WTC11 (cell line): Measurements from ENCODE around the gene RYR1. TPM values are rescaled to one million over a fixed set of nuclear protein-coding genes. Genes with fewer than 3 reads are reported as not detected.

ENCODE experiments used
- ATAC-seq: fragments of 200-7000 bp; cut with Tn5 transposase; 2 replicates; pipeline ENCODE4 v1.10.0; 2021; ENCODE audit warnings: mild to moderate bottlenecking, moderate library complexity
- CTCF ChIA-PET: fragments of 300-600 bp; sonication (Branson Sonifier 250); formaldehyde crosslinking; loops from one replicate; lab custom pipeline; 2021; ENCODE audit warnings: antibody characterized with exemption; lab: Charles Lee
- POLR2A ChIA-PET: fragments of 350-600 bp; sonication (Branson Sonifier 250); formaldehyde crosslinking; loops from one replicate; lab custom pipeline; 2021; ENCODE audit warnings: antibody characterized with exemption; lab: Charles Lee
- DNase-seq: peaks from one replicate; pipeline ENCODE4 v3.0.0; 2021; ENCODE audit warnings: low spot score
- H3K27ac Mint-ChIP-seq: 2 replicates; pipeline ENCODE4 v1.8.0; 2021; ENCODE audit warnings: mixed read lengths
- H3K27me3 Mint-ChIP-seq: 2 replicates; pipeline ENCODE4 v1.8.0; 2021; ENCODE audit warnings: low read depth, mild to moderate bottlenecking, moderate library complexity, mixed read lengths
- H3K36me3 Mint-ChIP-seq: 2 replicates; pipeline ENCODE4 v1.8.0; 2021; ENCODE audit warnings: mixed read lengths
- H3K4me1 Mint-ChIP-seq: 2 replicates; pipeline ENCODE4 v1.8.0; 2022; ENCODE audit warnings: mixed read lengths
- H3K4me3 Mint-ChIP-seq: 2 replicates; pipeline ENCODE4 v1.8.0; 2021; ENCODE audit warnings: mild to moderate bottlenecking, moderate library complexity, mixed read lengths
- H3K9me3 Mint-ChIP-seq: 2 replicates; pipeline ENCODE4 v1.8.0; 2021; ENCODE audit warnings: mixed read lengths
- AFF4 ChIP-seq: sonication (generic); formaldehyde crosslinking; IDR thresholded peaks from 2 replicates; pipeline ENCODE4 v1.8.1; 2023; ENCODE audit warnings: mild to moderate bottlenecking, missing genetic modification reagents, borderline replicate concordance
- ATF1 ChIP-seq: sonication (generic); formaldehyde crosslinking; IDR thresholded peaks from 2 replicates; pipeline ENCODE4 v1.8.1; 2023; ENCODE audit warnings: mild to moderate bottlenecking, moderate library complexity, missing genetic modification reagents
- CDX4 ChIP-seq: fragments of 250-450 bp; sonication (Bioruptor Pico); IDR thresholded peaks from 2 replicates; pipeline ENCODE4 v1.9.0; 2021; ENCODE audit warnings: moderate library complexity, mild to moderate bottlenecking, inconsistent platforms, borderline replicate concordance
- CTCF ChIP-seq: fragments of 200-600 bp; IDR thresholded peaks from 2 replicates; pipeline ENCODE4 v1.8.0; 2022; ENCODE audit warnings: antibody characterized with exemption
- EMX1 ChIP-seq: fragments of 250-450 bp; sonication (Bioruptor Pico); IDR thresholded peaks from 2 replicates; pipeline ENCODE4 v1.8.0; 2021; ENCODE audit warnings: mild to moderate bottlenecking
- ESRRA ChIP-seq: sonication (generic); formaldehyde crosslinking; IDR thresholded peaks from 2 replicates; pipeline ENCODE4 v1.8.1; 2022; ENCODE audit warnings: mild to moderate bottlenecking, missing genetic modification reagents, borderline replicate concordance
- ETV6 ChIP-seq: sonication (generic); formaldehyde crosslinking; IDR thresholded peaks from 2 replicates; pipeline ENCODE4 v1.8.1; 2022; ENCODE audit warnings: mild to moderate bottlenecking, missing genetic modification reagents
- GABPB1 ChIP-seq: sonication (generic); formaldehyde crosslinking; IDR thresholded peaks from 2 replicates; pipeline ENCODE4 v1.8.1; 2023; ENCODE audit warnings: mild to moderate bottlenecking, missing genetic modification reagents
- GTF2I ChIP-seq: fragments of 250-450 bp; sonication (Bioruptor Pico); conservative IDR thresholded peaks from 2 replicates; pipeline ENCODE4 v1.4.0; 2021; ENCODE audit warnings: mild to moderate bottlenecking
- IRF2 ChIP-seq: sonication (generic); formaldehyde crosslinking; IDR thresholded peaks from 2 replicates; pipeline ENCODE4 v1.8.0; 2022; ENCODE audit warnings: low read depth, missing genetic modification reagents, borderline replicate concordance
- JAZF1 ChIP-seq: fragments of 250-450 bp; sonication (Bioruptor Pico); IDR thresholded peaks from 2 replicates; pipeline ENCODE4 v1.9.0; 2021; ENCODE audit warnings: moderate library complexity, mild to moderate bottlenecking, inconsistent platforms
- MLX ChIP-seq: sonication (generic); formaldehyde crosslinking; IDR thresholded peaks from 2 replicates; pipeline ENCODE4 v1.8.1; 2023; ENCODE audit warnings: mild to moderate bottlenecking, missing genetic modification reagents, moderate library complexity
- MYBL2 ChIP-seq: sonication (generic); formaldehyde crosslinking; IDR thresholded peaks from 2 replicates; pipeline ENCODE4 v1.8.1; 2023; ENCODE audit warnings: mild to moderate bottlenecking, moderate library complexity, missing genetic modification reagents
- NFATC4 ChIP-seq: fragments of 250-450 bp; sonication (Bioruptor Pico); IDR thresholded peaks from 2 replicates; pipeline ENCODE4 v1.9.0; 2021; ENCODE audit warnings: mild to moderate bottlenecking
- NR1H2 ChIP-seq: sonication (generic); formaldehyde crosslinking; IDR thresholded peaks from 2 replicates; pipeline ENCODE4 v1.9.0; 2021; ENCODE audit warnings: mild to moderate bottlenecking, moderate library complexity, missing genetic modification reagents
- RORB ChIP-seq: fragments of 250-450 bp; sonication (Bioruptor Pico); IDR thresholded peaks from 2 replicates; pipeline ENCODE4 v1.9.0; 2021; ENCODE audit warnings: mild to moderate bottlenecking
- SMAD3 ChIP-seq: sonication (generic); formaldehyde crosslinking; IDR thresholded peaks from 2 replicates; pipeline ENCODE4 v1.8.0; 2022; ENCODE audit warnings: missing genetic modification reagents, mild to moderate bottlenecking, borderline replicate concordance
- SMAD4 ChIP-seq: sonication (generic); formaldehyde crosslinking; IDR thresholded peaks from 2 replicates; pipeline ENCODE4 v1.8.0; 2022; ENCODE audit warnings: mild to moderate bottlenecking, missing genetic modification reagents
- TCF7 ChIP-seq: sonication (generic); formaldehyde crosslinking; IDR thresholded peaks from 2 replicates; pipeline ENCODE4 v1.8.0; 2022; ENCODE audit warnings: mild to moderate bottlenecking, low read depth, missing genetic modification reagents, moderate library complexity
- TEAD4 ChIP-seq: sonication (generic); formaldehyde crosslinking; IDR thresholded peaks from 2 replicates; pipeline ENCODE4 v1.8.0; 2022; ENCODE audit warnings: mild to moderate bottlenecking, missing genetic modification reagents
- TP53 ChIP-seq: sonication (generic); formaldehyde crosslinking; IDR thresholded peaks from 2 replicates; pipeline ENCODE4 v1.8.1; 2023; ENCODE audit warnings: mild to moderate bottlenecking, missing genetic modification reagents
- ZMAT4 ChIP-seq: fragments of 250-450 bp; sonication (Bioruptor Pico); IDR thresholded peaks from 2 replicates; pipeline ENCODE4 v1.9.0; 2021; ENCODE audit warnings: mild to moderate bottlenecking
- ZNF281 ChIP-seq: sonication (generic); formaldehyde crosslinking; IDR thresholded peaks from 2 replicates; pipeline ENCODE4 v1.8.0; 2023; ENCODE audit warnings: mild to moderate bottlenecking, missing genetic modification reagents
- ZNF512 ChIP-seq: sonication (generic); formaldehyde crosslinking; IDR thresholded peaks from 2 replicates; pipeline ENCODE4 v1.8.1; 2022; ENCODE audit warnings: missing genetic modification reagents, borderline replicate concordance
- total RNA-seq: library from RNA; stranded (reverse); gene quantifications from 3 replicates; pipeline ENCODE4 v1.2.3, GENCODE V29; 2021

The RYR1 gene
- total RNA-seq, 1 experiment from 2014 or later: 24.2 TPM

GRCh38 chr19:38583219-38583984, 149.9 kb downstream of the RYR1 start:
- Mint-ChIP-seq H3K27me3 (no peaks in the 10 kb centered on the region), H3K9me3 (no peaks in the 10 kb centered on the region), H3K36me3 (peaks cover 18% of the 10 kb centered on the region), H3K27ac (no peak overlapping the region; the same call in 1 of the 2 replicates), H3K4me3 (no peak overlapping the region), H3K4me1 (no peaks in the 10 kb centered on the region)
- POLR2A ChIA-PET: no interaction called here
- CTCF ChIA-PET: no interaction called here
- DNase-seq (no peak), ATAC-seq (no peak)
- no peak for TF ChIP-seq TEAD4 (CRISPR knock-in tag)
- no peak for TF ChIP-seq ESRRA (CRISPR knock-in tag)
- no peak for TF ChIP-seq ZMAT4 (CRISPR knock-in tag)
- TF ChIP-seq TCF7 (CRISPR knock-in tag): no peak
- no peak for TF ChIP-seq ATF1
- no peak for TF ChIP-seq AFF4 (CRISPR knock-in tag)
- TF ChIP-seq IRF2: no peak
- no peak for TF ChIP-seq ETV6 (CRISPR knock-in tag)
- TF ChIP-seq SMAD4 (CRISPR knock-in tag): no peak
- no peak for TF ChIP-seq EMX1 (CRISPR knock-in tag)

- no peak overlapping the region for H3K4me3 Mint-ChIP-seq
- no peaks in the 10 kb centered on the region for H3K4me1 Mint-ChIP-seq
- DNase-seq: no peak
- CTCF ChIA-PET: no interaction called here
- H3K36me3 Mint-ChIP-seq: peaks cover 18% of the 10 kb centered on the region
- no peak for ATAC-seq
- H3K27ac Mint-ChIP-seq: no peak overlapping the region; the same call in 1 of the 2 replicates
- H3K27me3 Mint-ChIP-seq: no peaks in the 10 kb centered on the region
- POLR2A ChIA-PET: no interaction called here
- no peaks in the 10 kb centered on the region for H3K9me3 Mint-ChIP-seq
- TF ChIP-seq GTF2I (CRISPR knock-in tag) (no peak), JAZF1 (CRISPR knock-in tag) (no peak), CDX4 (CRISPR knock-in tag) (no peak), SMAD3 (CRISPR knock-in tag) (no peak), NFATC4 (no peak), RORB (no peak), ZNF512 (CRISPR knock-in tag) (no peak), ZNF281 (CRISPR knock-in tag) (no peak), TEAD4 (CRISPR knock-in tag) (no peak), CTCF (no peak), MYBL2 (CRISPR knock-in tag) (no peak), TCF7 (CRISPR knock-in tag) (no peak), TP53 (CRISPR knock-in tag) (no peak), MLX (no peak), GABPB1 (CRISPR knock-in tag) (no peak), NR1H2 (CRISPR knock-in tag) (no peak)
Measured at GRCh38 chr19:38583985-38584305, 150.5 kb downstream of the RYR1 start.
